Myocyte (in vitro differentiated cells): ENCODE measurements around the gene HPGDS. TPM values are rescaled to one million over a fixed set of nuclear protein-coding genes. Genes with fewer than 3 reads are reported as not detected.
A peak's percentile ranks its signal among the peaks of the same experiment; 100 is the strongest.
"Not testable (repeated sequence)": the region's sequence is repeated elsewhere in the genome, so short reads cannot be mapped to it uniquely, and the experiment has no call there.

ENCODE experiments used
- DNase-seq: peaks from one replicate; pipeline ENCODE4 v3.0.0-alpha.2; 2012; ENCODE audit warnings: low read depth
- total RNA-seq: library from RNA; depleted of rRNA; stranded (reverse); fragments of >200 nt; gene quantifications from 2 replicates; pipeline ENCODE4 v1.2.3, GENCODE V29; 2014

HPGDS gene
- total RNA-seq, 1 donor from 2014 or later, result not detected

DNA sequence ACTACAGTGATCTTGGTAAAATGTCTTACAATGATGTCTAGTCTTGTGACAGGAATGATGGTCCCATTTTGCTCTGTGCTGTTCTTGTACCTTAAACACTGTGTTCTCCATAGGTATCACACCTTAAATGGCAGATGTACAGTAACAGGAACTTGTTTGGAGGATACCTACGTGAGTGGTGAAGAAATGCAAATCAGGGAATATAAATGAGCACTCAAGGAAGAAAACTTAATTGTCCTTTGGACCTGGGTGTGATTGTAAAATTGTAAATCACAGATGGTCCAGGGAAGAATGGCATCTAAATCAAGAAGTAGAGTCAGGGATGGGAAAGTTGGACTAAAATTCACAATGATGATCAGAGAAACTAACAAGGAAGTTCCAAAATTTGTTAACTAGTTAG, 12.7 kb downstream of the HPGDS start:
- DNase-seq, result no peak

- no peak for DNase-seq
These were observed 16.8 kb downstream of the HPGDS start for GRCh38 chr4:94325835-94326234.

DNA sequence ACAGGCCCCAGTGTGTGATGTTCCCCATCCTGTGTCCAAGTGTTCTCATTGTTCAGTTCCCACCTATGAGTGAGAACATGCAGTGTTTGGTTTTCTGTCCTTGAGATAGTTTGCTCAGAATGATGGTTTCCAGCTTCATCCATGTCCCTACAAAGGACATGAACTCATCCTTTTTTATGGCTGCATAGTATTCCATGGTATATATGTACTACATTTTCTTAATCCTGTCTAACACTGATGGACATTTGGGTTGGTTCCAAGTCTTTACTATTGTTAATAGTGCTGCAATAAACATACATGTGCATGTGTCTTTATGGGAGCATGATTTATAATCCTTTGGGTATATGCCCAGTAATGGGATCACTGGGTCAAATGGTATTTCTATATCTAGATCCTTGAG, 22.7 kb downstream of the HPGDS start:
- not testable (repeated sequence) for DNase-seq

- peak; percentile 72 for DNase-seq
These were observed 35.3 kb downstream of the HPGDS start for GRCh38 chr4:94307231-94307871.

GRCh38 chr4:94306713-94307112, 35.9 kb downstream of the HPGDS start:
- DNase-seq, result peak; percentile 22

GRCh38 chr4:94305466-94306225, 37.0 kb downstream of the HPGDS start:
- DNase-seq, result peak; percentile 88

GRCh38 chr4:94304365-94304971, 38.2 kb downstream of the HPGDS start:
- DNase-seq, result peak; percentile 62

DNA sequence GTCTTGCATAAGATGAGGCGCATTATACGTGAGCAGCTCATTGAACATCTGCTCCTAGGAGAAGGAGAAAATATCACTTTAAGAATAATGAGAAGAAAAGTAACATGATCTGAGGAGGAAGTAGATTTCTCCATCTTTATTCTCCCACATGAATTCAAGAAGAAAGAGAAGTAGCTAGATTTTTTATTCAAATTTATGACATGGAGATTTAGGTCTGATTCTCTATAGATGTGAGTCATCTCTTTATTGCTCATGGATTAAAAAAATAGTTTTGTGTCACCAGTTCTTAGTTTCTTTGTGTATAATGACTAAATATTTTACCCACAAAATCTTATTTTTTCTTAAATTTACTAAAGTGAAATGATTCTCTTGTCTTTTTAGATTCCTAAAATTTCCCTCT, 40.4 kb downstream of the HPGDS start:
- DNase-seq, result no peak

- no peak for DNase-seq
These were observed 43.8 kb downstream of the HPGDS start for GRCh38 chr4:94298725-94299252.

- not testable (repeated sequence) for DNase-seq
These were observed 47.2 kb downstream of the HPGDS start for GRCh38 chr4:94295473-94295872.

GRCh38 chr4:94293981-94294380, 48.7 kb downstream of the HPGDS start:
- DNase-seq, result not testable (repeated sequence)

GRCh38 chr4:94290245-94290644, 52.4 kb downstream of the HPGDS start:
- no peak for DNase-seq

GRCh38 chr4:94285666-94286065, 57.0 kb downstream of the HPGDS start:
- no peak for DNase-seq

DNA sequence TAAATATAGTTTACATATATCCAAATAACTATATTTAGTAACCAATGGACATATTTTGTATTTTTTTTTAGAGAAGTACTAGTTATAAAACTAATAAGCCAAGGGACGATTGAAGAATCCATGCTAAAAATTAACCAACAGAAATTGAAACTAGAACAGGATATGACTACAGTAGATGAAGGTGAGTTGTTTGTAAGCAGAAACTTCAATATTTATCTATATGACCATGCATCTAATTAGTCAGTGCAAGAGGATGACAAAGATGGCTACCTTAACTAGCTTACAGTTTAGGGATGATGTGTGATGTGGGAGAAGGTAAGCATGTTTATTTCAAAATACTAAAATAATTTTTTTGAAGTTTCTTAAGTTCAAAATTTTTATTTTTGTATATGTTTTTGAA, 57.7 kb downstream of the HPGDS start:
- no peak for DNase-seq

- DNase-seq, result no peak
These were observed 63.9 kb downstream of the HPGDS start for GRCh38 chr4:94278781-94279180.

GRCh38 chr4:94277534-94277933, 65.1 kb downstream of the HPGDS start:
- DNase-seq, result no peak

DNA sequence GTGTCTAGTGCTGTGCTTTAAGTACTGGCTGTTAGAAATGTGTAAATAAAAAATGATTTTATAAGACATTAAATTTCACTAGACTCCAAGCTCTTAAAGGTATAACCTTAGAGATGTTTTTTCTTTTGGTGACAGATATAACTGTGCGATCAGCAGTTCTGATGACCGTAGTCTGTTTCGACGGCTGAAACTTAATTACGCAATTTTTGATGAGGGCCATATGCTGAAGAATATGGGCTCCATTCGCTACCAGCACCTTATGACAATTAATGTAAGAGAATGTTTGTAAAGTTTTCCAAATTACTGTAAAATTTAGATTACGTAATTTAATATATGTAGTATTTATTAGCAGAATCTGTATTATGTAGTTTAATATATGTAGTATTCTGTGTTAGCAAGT, 66.4 kb downstream of the HPGDS start:
- no peak for DNase-seq

GRCh38 chr4:94274912-94275311, 67.7 kb downstream of the HPGDS start:
- no peak for DNase-seq

DNA sequence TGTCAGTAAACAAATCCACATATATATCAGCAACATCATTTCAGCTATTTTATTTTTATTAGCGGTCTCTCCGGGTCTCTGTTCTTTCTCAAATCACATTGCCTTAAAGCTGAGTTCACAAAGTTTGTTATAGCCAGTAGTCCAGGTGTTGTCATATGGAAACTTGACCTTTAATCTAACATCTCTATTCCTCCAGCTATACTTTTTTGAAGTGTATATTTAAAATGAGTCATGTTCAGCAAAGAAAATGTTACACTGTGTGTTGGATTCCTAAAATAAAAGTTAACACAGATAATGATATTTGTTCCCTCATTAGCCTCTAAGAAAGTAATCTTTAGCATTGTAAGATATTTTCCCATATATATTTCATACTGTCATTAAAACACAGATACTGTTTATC, 71.4 kb downstream of the HPGDS start:
- DNase-seq, result no peak

- no peak for DNase-seq
These were observed 75.6 kb downstream of the HPGDS start for GRCh38 chr4:94267037-94267436.

GRCh38 chr4:94262163-94263016, 80.2 kb downstream of the HPGDS start:
- DNase-seq, result no peak
